Type B pancreatic cell (in vitro differentiated cells): ENCODE results near the gene SIKE1. TPM values are rescaled to one million over a fixed set of nuclear protein-coding genes. Genes with fewer than 3 reads are reported as not detected.
"Not testable (repeated sequence)": the region's sequence is repeated elsewhere in the genome, so short reads cannot be mapped to it uniquely, and the experiment has no call there.

Experiments
- DNase-seq: peaks from one replicate; pipeline ENCODE4 v3.0.0; 2021; ENCODE audit warnings: mixed read lengths; ENCODE audit not compliant: unreplicated experiment; ENCODE audit errors: extremely low spot score
- H3K27ac Mint-ChIP-seq: 2 replicates; pipeline ENCODE4 v1.8.0; 2021; ENCODE audit warnings: mild to moderate bottlenecking, mixed read lengths
- H3K27me3 Mint-ChIP-seq: 2 replicates; pipeline ENCODE4 v1.8.0; 2021; ENCODE audit warnings: mixed read lengths
- H3K36me3 Mint-ChIP-seq: 2 replicates; pipeline ENCODE4 v1.8.0; 2021; ENCODE audit warnings: mixed read lengths
- H3K4me1 Mint-ChIP-seq: one replicate; pipeline ENCODE4 v1.8.0; 2021; ENCODE audit warnings: mixed read lengths; ENCODE audit not compliant: unreplicated experiment
- H3K4me3 Mint-ChIP-seq: 2 replicates; pipeline ENCODE4 v1.8.0; 2021; ENCODE audit warnings: mild to moderate bottlenecking, mixed read lengths
- H3K9me3 Mint-ChIP-seq: 2 replicates; pipeline ENCODE4 v1.8.0; 2021; ENCODE audit warnings: mixed read lengths
- long read RNA-seq: library from polyadenylated mRNA; unstranded; transcript quantifications from one replicate; pipeline ENCODE4 v2.0.0, GENCODE V29; 2020
- total RNA-seq: library from RNA; stranded (reverse); gene quantifications from 2 replicates; pipeline ENCODE4 v1.2.1, GENCODE V29; 2021; ENCODE audit warnings: low replicate concordance
- TF ChIP-seq, protein P1 (sequence below): fragments of 200-600 bp; sonication (generic); conservative IDR thresholded peaks from 2 replicates; pipeline ENCODE4 v1.5.0; 2021; ENCODE audit warnings: antibody characterized with exemption, mild to moderate bottlenecking

The SIKE1 gene
- total RNA-seq, result 64.6 and 69.1 TPM in 2 replicates
- long read RNA-seq, full-length matches to known transcripts, result 72 of 99 reads
- long read RNA-seq, partial matches to known transcripts, result 3 of 99 reads
- long read RNA-seq, other reads (novel, unspliced or antisense), result 24 of 99 reads

DNA sequence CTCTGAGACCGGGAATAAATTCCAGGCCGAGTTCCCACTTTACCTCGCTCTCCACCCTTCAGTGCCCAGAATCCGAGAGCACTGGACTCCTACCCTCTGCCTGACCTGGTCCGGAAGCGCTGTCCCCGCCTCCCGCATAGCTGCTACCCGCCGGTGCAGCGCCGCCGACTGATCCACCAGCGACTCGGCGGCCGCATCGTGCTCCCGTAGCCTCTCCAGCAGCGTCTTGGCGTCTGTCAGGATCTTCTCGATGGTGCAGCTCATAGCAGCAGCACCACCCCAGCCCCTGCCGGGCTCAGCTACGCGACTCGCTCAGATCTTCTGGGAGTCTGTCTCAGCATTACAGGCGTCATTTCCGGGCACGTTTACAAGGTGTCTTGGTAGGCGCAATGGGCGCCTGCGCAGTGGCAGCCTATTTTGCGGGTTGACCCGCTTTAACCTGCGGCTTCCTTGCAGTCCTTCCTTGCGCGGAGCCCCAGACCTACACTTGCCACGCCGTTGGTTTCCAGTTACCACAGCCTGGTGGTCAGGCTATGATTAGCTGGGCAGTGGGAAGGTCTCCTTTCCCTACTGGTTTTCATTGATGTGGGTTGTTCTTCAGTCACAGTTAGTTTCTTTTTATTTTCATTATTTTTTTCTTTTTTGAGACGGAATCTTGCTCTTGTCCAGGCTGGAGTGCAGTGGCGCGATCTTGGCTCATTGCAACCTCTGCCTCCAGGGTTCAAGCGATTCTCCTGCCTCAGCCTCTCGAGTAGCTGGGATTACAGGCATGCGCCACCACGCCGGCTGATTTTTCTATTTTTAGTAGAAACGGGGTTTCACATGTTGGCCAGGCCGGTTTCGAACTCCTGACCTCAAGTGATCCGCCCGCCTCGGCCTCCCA, at the start of gene SIKE1:
TSS of gene SIKE1 (minus strand) at position 342 of the 883 bp plus-strand sequence. CDS start at position 264, 78 bp downstream.
- peak within 1 kb of the TSS; percentile 99 for H3K27ac Mint-ChIP-seq
- DNase-seq, result peak; percentile 91
- peaks cover 21% of the 10 kb centered on the region for H3K36me3 Mint-ChIP-seq
- peaks cover 24% of the 10 kb centered on the region for H3K27me3 Mint-ChIP-seq
- peak within 1 kb of the TSS; percentile 100 for H3K4me3 Mint-ChIP-seq
- H3K9me3 Mint-ChIP-seq, result no peaks in the 10 kb centered on the region
- peaks cover 5% of the 10 kb centered on the region for H3K4me1 Mint-ChIP-seq
- TF ChIP-seq, protein P1, sequence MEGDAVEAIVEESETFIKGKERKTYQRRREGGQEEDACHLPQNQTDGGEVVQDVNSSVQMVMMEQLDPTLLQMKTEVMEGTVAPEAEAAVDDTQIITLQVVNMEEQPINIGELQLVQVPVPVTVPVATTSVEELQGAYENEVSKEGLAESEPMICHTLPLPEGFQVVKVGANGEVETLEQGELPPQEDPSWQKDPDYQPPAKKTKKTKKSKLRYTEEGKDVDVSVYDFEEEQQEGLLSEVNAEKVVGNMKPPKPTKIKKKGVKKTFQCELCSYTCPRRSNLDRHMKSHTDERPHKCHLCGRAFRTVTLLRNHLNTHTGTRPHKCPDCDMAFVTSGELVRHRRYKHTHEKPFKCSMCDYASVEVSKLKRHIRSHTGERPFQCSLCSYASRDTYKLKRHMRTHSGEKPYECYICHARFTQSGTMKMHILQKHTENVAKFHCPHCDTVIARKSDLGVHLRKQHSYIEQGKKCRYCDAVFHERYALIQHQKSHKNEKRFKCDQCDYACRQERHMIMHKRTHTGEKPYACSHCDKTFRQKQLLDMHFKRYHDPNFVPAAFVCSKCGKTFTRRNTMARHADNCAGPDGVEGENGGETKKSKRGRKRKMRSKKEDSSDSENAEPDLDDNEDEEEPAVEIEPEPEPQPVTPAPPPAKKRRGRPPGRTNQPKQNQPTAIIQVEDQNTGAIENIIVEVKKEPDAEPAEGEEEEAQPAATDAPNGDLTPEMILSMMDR, result peak; percentile 27

DNA sequence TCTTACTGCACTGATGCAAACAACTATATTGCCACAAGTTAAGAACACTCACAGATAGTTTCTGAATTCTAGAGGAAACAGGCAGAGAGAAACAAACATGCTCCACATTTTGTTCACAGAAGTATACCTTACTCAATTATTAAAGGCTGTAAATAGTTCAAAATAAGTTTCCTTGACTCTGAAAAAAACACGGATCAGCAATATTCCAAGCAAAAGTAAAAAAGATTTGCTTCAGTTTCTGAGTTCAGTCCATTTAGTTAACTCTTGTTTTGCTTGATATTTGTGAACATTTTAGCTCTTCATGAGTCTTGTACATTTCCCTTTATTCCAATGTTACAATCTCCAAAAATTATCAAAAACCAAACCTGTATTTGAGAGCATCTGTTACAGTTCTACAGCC, 49.6 kb upstream of the SIKE1 start:
- not testable (repeated sequence) for H3K27me3 Mint-ChIP-seq, H3K36me3 Mint-ChIP-seq, H3K27ac Mint-ChIP-seq, DNase-seq, H3K4me1 Mint-ChIP-seq, H3K4me3 Mint-ChIP-seq, H3K9me3 Mint-ChIP-seq

DNA sequence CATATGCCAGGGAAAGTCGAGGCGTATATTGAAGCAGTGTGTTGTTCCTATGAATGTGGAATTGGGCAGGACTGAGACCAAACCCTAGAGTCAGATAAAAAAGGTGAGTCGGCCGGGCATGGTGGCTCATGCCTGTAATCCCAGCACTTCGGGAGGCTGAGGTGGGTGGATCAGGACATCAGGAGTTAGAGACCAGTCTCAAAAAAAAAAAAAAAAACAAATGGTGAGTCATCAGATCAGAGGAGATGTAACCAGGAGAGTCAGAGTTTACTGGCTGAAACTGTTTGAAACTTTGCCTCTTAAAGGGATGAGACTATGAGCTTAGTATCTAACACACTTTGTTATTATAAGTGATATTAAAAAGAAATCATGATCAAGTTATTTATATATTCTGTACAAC, 47.8 kb upstream of the SIKE1 start:
- no peak for DNase-seq
- Mint-ChIP-seq H3K36me3 (no peaks in the 10 kb centered on the region), H3K4me3 (no peak overlapping the region), H3K9me3 (no peaks in the 10 kb centered on the region), H3K27me3 (no peaks in the 10 kb centered on the region), H3K4me1 (no peaks in the 10 kb centered on the region), H3K27ac (no peak overlapping the region)
- TF ChIP-seq, protein P1, result no peak

DNA sequence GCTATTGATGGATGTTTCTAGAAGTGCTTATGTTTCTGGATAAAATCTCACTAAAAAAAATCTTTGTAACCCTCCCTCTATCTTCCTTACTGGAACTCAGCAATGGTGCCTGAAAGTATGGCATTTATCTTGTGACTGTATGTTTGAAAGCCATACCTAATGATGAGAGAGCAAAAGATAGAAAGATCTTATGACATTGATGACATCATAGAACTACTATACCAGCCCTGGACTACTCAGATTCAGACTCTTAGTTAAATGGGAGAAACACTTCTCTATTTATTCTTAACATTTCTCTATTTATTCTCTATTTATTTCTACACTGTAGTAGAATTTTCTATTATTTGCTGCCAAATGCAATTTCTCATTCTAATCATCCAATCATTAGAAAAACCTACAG, 41.5 kb upstream of the SIKE1 start:
- TF ChIP-seq, protein P1, result no peak
- no peak for DNase-seq
- Mint-ChIP-seq H3K36me3 (no peaks in the 10 kb centered on the region), H3K4me1 (no peaks in the 10 kb centered on the region), H3K27ac (no peak overlapping the region), H3K27me3 (no peaks in the 10 kb centered on the region), H3K9me3 (peaks cover 5% of the 10 kb centered on the region), H3K4me3 (no peak overlapping the region)

DNA sequence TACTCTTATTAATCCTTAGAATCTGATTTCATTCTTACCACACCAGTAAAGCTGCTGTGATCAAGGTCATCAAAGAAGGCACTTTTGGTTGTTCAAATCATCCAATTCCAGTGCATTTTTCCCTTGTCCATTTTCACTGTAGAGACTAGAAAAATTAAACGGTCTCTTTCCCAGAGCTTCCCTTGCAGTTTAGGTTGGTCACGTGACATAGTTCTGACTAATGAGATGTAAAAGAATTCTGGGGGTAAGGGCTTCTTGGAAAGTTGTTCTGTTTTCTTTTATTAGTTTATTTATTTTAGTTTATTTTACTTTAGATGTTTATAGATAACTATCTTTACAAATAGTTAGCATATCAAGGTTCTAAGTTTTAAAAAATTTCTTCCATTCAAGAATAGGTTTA, 39.9 kb upstream of the SIKE1 start:
- H3K4me1 Mint-ChIP-seq, result no peaks in the 10 kb centered on the region
- H3K36me3 Mint-ChIP-seq, result no peaks in the 10 kb centered on the region
- peaks cover 5% of the 10 kb centered on the region for H3K9me3 Mint-ChIP-seq
- no peak for DNase-seq
- H3K27me3 Mint-ChIP-seq, result no peaks in the 10 kb centered on the region
- H3K27ac Mint-ChIP-seq, result no peak overlapping the region
- H3K4me3 Mint-ChIP-seq, result no peak overlapping the region
- TF ChIP-seq, protein P1, result no peak

DNA sequence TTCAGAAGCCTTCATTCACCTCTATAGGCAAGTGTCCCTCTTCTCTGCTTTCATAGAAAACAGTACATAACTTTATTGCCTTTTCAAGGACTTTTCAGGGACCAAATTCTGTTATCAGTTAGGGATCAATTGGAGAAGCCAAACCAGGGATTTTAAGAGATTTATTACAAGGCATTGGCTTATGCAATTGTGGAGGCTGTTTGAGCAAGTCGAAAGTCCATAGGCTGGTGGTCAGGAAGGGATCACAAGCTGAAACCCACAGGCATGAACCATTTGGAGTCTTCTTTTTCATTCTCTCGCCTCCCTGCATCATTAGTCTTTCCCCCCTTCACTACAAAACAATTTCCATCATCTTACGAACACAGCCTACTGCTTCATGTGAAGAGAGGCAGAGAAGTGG, 39.4 kb upstream of the SIKE1 start:
- H3K9me3 Mint-ChIP-seq, result peaks cover 5% of the 10 kb centered on the region

DNA sequence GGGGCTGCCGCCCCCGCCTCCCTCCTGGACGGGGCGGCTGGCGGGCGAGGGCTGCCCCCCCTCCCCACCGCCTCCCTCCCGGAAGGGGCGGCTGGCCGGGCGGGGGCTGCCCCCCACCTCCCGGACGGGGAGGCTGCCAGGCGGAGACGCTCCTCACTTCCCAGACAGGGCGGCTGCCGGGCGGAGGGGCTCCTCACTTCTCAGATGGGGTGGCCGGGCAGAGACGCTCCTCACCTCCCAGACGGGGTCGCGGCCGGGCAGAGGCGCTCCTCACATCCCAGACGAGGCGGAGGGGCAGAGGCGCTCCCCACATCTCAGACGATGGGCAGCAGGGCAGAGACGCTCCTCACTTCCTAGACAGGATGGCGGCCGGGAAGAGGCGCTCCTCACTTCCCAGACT, 24.0 kb upstream of the SIKE1 start:
- not testable (repeated sequence) for DNase-seq, H3K27ac Mint-ChIP-seq, H3K4me3 Mint-ChIP-seq, H3K36me3 Mint-ChIP-seq, H3K9me3 Mint-ChIP-seq, H3K4me1 Mint-ChIP-seq
- peaks cover 21% of the 10 kb centered on the region for H3K27me3 Mint-ChIP-seq

More for the DNA sequence above, 39.4 kb upstream of the SIKE1 start:
- Mint-ChIP-seq H3K27ac (no peak overlapping the region), H3K4me3 (no peak overlapping the region), H3K4me1 (no peaks in the 10 kb centered on the region), H3K36me3 (no peaks in the 10 kb centered on the region), H3K27me3 (no peaks in the 10 kb centered on the region)
- DNase-seq, result no peak
- TF ChIP-seq, protein P1, result no peak
